Activated T-cell treated with anti-CD3 and anti-CD28 coated beads, Interleukin-2, amount 50 U/mL, for 1 hour (primary cell): ENCODE data around the gene DOCK7.

ENCODE experiments used
- DNase-seq: peaks from one replicate; pipeline ENCODE4 v3.0.0-alpha.2; 2020

The DOCK7 gene

GRCh38 chr1:62523860-62524259 is 164.3 kb downstream of the DOCK7 start:
- no peak for DNase-seq

DNA sequence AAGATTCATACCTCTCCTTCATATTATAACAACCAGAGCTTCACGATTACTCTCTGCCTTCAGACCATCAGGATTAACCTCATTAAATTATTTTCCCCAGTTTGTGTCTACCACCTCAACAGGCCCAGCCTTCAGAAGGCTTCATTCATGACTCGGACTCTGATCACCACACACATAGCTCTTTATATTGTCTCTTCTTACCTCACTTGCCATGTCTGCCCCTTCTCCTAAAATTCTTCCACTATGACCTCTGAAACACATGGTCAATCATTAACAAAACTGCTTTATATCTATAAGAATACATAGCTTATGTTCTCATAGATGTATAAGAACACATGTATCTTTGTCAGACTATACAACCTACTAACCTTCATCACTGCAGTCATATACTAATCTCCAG is 171.6 kb downstream of the DOCK7 start:
- DNase-seq: no peak

GRCh38 chr1:62514746-62515423 is 173.3 kb downstream of the DOCK7 start:
- no peak for DNase-seq

DNA sequence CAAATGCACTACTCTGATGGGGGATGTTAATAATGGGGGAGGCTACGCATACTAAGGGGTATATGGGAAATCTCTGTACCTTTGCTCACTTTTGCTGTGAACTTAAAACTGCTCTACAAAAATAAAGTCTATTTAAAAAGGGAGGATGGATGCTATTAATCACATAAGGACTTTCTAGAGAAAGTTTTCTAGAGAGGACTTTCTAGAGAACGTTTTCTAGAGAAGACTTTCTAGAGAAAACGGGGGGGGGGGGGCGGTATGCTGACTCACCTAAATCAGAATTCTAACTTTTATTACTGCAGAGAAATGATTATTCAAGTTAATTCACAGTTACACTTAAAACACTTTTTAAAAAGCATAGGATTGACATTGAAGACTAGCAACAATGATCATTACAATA is 175.2 kb downstream of the DOCK7 start:
- no peak for DNase-seq

DNA sequence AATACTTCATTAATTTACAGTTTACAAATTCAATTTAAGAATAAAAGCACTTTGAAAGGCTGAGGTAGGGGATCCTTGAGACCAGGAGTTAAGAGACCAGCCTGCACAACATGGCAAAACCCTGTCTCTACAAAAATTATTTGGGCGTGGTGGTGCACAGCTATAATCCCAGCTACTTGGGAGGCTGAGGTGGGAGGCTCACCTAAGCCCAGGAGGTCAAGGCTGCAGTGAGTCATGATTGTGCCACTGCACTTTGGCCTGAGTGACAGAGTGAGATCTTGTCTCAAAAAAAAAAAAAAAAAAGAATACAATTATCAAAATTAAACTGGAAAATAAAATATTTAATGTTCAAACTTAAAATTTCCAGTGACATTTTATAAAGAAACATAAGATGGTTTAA is 179.2 kb downstream of the DOCK7 start:
- no peak for DNase-seq

GRCh38 chr1:62508187-62508758 is 179.9 kb downstream of the DOCK7 start:
- DNase-seq: no peak

GRCh38 chr1:62500210-62500609 is 188.0 kb downstream of the DOCK7 start:
- DNase-seq: no peak

DNA sequence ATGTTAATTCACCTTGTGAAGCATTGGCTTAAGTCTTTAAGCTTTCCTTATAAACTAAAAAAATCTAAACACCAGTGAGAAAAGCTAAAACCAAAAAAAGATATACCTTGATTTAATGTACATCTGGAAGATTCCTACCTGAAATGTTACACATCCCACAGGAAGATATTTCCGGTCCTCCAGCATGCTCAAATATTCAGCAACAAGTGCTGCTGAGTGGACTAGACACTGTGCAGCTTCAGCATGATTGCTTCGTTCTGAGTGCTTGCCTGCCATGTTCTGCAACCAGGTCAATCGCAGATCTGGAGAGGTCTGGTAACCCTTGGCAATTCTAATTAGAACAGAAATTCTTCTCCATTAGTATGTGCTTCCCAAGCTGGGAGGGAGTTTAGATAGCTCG is 194.0 kb downstream of the DOCK7 start:
- DNase-seq: no peak

DNA sequence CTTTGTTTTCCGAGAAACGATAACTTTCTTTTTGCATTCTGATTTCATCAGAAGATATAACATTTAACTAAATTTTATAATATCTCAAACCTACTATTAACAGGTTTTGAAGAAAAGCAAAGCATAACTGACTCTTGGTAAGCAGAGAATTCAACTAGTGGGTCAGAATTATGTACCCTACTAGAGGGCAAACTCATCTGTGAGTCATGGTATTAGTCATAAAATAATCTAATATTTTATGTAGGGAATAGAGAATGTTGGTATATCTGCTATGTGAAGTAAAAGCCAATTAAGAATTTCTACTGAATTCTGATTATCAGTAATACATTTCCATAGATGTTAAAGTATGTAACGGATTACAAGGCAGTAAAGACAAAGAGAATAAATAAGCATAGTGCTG is 194.5 kb downstream of the DOCK7 start:
- DNase-seq: no peak

- no peak for DNase-seq
Measured at GRCh38 chr1:62492521-62492920, 195.7 kb downstream of the DOCK7 start.

DNA sequence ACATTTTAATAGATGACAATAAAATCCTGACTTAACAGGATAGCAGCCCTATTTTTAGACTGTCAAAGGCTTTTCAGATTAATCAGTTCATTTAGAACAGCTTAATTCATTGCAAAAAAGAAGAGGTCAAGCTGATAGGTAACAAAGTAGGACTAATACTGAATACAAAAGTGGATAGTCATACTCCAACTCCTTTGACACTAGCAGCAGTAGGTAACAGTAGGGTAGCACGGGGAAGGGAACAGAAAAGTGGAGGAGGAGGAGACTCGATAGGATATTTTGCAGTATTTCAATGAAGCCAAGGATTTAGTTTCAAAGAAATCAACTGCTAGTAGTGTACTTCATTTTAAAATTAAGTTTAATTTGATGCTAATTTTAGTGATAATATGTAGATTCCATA is 200.2 kb downstream of the DOCK7 start:
- DNase-seq: no peak

DNA sequence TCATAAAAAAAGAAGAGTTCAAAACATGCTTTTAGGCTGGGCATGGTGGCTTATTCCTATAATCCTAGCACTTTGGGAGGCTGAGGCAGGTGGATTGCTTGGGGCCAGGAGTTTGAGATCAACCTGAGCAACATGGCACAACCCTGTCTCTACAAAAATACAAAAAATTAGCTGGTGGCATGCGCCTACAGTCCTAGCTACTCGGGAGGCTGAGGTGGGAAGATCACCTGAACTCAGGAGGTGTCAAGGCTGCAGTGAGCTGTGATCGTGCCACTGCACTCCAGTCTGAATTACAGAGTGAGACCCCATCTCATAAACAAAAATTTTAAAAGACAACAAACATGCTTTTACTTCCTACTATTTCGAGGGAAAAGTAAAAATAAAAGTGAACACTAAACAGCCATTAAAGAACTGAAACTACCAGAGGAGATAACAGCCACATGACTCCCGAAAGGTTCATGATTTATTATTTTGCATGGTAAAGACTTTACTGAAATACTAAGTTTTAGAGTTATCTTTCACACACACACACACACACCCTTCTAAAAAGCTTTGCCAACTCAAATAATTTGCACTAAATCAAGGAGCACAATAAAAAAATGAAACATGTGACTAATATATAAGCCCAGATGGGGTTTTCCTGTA is 203.2 kb downstream of the DOCK7 start:
- DNase-seq: no peak

DNA sequence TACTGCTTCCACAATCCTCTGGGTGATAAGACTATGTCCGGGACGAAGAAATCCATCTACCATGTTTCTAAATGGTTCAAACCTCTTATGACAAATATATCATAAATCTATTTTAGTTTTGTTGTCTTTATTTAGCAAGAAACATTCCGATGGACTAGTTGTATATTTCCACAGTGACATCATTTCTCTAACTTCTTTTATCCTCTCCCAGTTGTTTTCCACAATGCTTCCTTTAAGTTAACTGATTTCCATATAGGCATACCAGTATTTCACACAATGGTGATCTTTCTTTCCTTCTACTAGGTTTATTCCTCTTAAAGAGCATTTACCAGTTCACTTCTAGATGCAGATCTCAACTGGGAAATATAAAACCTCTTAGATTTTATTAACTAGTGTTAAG is 206.5 kb downstream of the DOCK7 start:
- no peak for DNase-seq

DNA sequence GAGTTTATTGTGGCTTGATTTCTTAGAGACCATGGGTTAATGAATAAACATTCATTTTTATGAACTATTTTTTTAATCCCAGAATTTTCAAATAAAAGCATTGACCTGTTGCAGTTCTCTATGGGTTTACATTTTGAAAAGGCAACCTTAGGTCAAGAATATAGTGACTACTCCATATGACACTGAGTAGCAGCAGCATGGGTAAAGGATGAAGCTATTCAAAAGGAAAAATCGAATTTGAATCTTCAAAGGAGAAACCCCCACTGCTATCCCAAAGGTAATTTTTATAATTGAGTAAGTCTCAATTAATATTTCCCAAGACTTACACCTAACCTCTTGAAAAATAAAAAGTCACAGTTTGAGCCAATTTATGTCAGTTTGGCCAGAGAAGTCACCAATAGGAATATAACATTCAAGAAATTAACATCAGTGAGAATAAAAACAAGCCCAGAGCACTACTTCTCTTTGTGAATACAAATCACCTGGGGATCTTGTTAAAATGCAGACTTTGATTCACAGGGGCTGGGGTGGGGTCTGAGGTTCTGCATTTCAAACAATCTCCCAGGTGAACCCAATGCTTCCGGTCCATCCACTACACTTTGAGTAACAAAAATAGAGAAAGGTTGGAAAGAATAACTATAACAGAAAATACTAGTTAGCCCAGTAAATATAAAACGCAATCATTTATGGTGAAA is 211.5 kb downstream of the DOCK7 start:
- no peak for DNase-seq

GRCh38 chr1:62467092-62467491 is 221.1 kb downstream of the DOCK7 start:
- no peak for DNase-seq

GRCh38 chr1:62462370-62462769 is 225.8 kb downstream of the DOCK7 start:
- DNase-seq: no peak

DNA sequence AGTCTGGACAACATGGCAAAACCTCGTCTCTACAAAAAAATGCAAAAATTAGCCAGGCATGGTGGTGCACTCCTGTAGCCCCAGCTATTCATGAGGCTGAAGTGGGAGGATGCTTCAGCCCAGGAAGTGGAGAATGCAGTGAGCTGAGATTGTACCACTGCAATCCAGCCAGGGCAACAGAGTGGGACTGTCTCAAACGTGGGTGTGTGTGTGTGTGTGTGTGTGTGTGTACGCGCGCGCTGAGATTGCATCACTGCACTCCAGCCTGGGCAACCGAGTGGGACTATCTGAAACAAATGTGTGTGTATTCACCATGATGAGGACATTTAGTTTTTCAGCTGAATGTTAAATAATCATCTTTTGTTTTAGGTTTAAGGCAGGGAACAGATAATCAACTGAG is 230.2 kb downstream of the DOCK7 start:
- DNase-seq: no peak

GRCh38 chr1:62452951-62453350 is 235.2 kb downstream of the DOCK7 start:
- DNase-seq: no peak

DNA sequence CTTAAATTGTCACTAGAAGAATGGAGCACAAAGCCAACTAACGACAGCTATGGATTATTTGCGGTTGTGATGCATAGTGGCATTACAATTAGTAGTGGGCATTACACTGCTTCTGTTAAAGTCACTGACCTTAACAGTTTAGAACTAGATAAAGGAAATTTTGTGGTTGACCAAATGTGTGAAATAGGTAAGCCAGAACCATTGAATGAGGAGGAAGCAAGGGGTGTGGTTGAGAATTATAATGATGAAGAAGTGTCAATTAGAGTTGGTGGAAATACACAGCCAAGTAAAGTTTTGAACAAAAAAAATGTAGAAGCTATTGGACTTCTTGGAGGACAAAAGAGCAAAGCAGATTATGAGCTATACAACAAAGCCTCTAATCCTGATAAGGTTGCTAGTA is 237.9 kb downstream of the DOCK7 start:
- DNase-seq: no peak

- no peak for DNase-seq
Measured at GRCh38 chr1:62448221-62448933, 239.8 kb downstream of the DOCK7 start.

GRCh38 chr1:62444701-62445100 is 243.5 kb downstream of the DOCK7 start:
- DNase-seq: no peak

DNA sequence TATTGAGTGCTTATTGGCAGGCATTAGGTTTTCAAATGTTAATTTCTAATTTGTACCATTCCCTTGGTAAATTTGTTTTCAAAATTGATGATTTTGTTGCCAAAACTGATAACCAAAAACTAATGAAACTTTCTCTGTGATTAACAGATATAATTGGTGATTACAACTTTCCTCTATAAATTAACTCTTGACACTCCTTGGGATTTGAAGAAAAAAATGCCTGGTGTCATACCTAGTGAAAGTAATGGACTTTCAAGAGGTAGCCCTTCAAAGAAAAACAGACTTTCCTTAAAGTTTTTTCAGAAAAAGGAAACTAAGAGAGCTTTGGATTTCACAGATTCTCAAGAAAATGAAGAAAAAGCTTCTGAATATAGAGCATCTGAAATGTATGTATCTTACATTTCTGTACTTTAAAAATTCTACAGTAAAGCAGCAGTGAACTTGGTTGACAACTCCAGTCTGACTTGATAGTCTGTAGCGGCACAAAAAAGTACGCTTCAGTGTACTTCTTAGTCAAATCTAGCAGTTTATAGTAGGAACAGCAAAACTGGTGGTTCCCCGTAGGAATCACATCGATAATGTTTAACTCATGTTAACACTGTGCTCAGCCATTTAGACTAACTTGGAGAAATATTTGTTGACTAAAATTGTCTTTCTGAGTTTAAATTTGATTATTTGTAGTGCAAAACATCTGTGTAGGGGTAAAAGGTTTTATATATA is 248.4 kb downstream of the DOCK7 start:
- no peak for DNase-seq

DNA sequence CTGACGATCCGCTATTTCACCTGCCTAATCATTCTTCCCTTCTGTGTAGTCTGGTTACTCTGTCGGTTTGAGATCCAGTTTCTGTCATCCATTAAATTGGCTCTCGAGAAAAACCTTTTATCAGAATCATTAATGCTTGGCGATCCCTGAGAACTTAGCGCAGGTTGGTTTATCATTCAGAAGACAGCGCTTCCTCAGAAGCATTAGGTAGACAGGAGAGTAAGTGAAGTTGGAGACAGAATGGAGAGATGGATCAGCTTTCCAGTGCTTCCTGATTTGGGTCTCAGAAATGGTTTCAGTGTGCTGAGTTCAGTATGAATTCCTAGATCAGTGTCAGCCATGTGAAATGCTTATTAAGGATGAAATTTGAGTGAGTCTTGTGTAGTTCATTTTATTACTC is 250.0 kb downstream of the DOCK7 start:
- DNase-seq: no peak
